ENCODE data around the gene IL36RN. TPM values are rescaled to one million over a fixed set of nuclear protein-coding genes. Genes with fewer than 3 reads are reported as not detected.

Gene IL36RN
- total and polyA plus RNA-seq, 4 donors = not detected

DNA sequence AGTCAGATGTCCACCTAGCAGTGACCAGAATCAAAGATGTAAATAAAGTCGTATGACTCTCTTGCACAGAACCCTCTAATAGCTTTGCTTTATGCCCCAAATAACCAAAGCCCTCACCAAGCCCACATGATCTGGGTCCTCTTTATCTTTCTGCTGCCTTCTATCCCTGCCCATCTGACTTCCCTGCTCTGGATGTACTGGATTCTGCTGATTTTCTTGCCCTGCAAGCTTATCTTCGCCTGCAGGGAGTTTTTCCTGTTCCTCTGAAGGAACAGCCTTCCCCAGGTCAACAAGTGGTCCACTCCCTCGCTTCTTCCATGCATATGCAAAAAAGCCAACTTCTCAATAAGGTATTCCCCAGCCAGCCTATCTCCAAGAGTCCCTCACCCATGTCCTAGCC is 25.0 kb upstream of the IL36RN start:
- Histone ChIP-seq H3K4me1 (ENCODE audit: control insufficient read depth in 4 of 4, insufficient read depth in 4 of 4, low read length in 3 of 4) (peaks cover 2 to 5% (median 2%) of the 10 kb centered on the region in 4 donors), H3K36me3 (ENCODE audit: control insufficient read depth in 4 of 4, insufficient read depth in 3 of 4, low read depth in 1 of 4, low read length in 3 of 4) (no peaks in the 10 kb centered on the region), H3K9ac (ENCODE audit: low read depth in 1 of 2, low read length in 2 of 2) (no peak overlapping the region), H3K4me3 (ENCODE audit: low read depth in 1 of 3, low read length in 3 of 3) (no peak overlapping the region), H3K9me3 (ENCODE audit: control insufficient read depth in 4 of 4, low read length in 3 of 4) (no peaks in the 10 kb centered on the region), H3K27me3 (ENCODE audit: control insufficient read depth in 4 of 4, insufficient read depth in 4 of 4, low read length in 3 of 4) (no peaks in the 10 kb centered on the region), H3K27ac (ENCODE audit: low read depth in 1 of 2, low read length in 2 of 2) (no peak overlapping the region)
- TF ChIP-seq, protein P1, sequence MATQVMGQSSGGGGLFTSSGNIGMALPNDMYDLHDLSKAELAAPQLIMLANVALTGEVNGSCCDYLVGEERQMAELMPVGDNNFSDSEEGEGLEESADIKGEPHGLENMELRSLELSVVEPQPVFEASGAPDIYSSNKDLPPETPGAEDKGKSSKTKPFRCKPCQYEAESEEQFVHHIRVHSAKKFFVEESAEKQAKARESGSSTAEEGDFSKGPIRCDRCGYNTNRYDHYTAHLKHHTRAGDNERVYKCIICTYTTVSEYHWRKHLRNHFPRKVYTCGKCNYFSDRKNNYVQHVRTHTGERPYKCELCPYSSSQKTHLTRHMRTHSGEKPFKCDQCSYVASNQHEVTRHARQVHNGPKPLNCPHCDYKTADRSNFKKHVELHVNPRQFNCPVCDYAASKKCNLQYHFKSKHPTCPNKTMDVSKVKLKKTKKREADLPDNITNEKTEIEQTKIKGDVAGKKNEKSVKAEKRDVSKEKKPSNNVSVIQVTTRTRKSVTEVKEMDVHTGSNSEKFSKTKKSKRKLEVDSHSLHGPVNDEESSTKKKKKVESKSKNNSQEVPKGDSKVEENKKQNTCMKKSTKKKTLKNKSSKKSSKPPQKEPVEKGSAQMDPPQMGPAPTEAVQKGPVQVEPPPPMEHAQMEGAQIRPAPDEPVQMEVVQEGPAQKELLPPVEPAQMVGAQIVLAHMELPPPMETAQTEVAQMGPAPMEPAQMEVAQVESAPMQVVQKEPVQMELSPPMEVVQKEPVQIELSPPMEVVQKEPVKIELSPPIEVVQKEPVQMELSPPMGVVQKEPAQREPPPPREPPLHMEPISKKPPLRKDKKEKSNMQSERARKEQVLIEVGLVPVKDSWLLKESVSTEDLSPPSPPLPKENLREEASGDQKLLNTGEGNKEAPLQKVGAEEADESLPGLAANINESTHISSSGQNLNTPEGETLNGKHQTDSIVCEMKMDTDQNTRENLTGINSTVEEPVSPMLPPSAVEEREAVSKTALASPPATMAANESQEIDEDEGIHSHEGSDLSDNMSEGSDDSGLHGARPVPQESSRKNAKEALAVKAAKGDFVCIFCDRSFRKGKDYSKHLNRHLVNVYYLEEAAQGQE (IDR thresholded peaks at IDR 0.05) = no peak
- TF ChIP-seq, protein P2, sequence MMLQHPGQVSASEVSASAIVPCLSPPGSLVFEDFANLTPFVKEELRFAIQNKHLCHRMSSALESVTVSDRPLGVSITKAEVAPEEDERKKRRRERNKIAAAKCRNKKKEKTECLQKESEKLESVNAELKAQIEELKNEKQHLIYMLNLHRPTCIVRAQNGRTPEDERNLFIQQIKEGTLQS (IDR thresholded peaks at IDR 0.05) = no peak
- TF ChIP-seq JUND (IDR thresholded peaks at IDR 0.05) (no peak), FOXA1 (IDR thresholded peaks at IDR 0.05) (no peak), EGR1 (IDR thresholded peaks at IDR 0.05; ENCODE audit: low read depth in 2 of 2) (no peak), NR2F2 (IDR thresholded peaks at IDR 0.05) (no peak), RAD21 (IDR thresholded peaks at IDR 0.05) (no peak), RXRA (IDR thresholded peaks at IDR 0.05) (no peak), HNF4A (conservative IDR thresholded peaks at IDR 0.05) (no peak), FOXA2 (IDR thresholded peaks at IDR 0.05) (no peak)
- TF ChIP-seq, protein P3, sequence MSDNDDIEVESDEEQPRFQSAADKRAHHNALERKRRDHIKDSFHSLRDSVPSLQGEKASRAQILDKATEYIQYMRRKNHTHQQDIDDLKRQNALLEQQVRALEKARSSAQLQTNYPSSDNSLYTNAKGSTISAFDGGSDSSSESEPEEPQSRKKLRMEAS (IDR thresholded peaks at IDR 0.05) = no peak
- no peak for DNase-seq (ENCODE audit: low spot score)
- 86% methylated on average over 3 of the region's 3 CpGs for WGBS

DNA sequence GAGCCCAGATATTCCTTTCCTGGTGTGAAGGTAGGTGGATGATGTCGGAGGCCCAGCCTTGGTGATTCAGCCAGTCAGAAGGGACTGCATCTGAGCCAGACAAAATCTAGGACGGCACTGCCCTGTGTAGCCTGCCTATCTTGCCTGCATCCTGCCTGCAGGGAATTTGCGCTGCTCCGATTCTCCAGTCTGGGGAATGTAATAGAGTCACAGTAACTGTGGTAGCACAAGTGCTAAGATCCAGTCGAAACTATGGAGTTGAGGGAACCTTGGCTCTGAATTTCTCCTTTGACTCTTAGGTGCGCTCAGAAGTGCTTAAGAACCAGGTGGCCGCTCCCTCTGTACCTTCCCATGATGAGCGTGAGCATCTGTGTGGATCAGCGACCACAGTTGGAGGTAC is 22.2 kb upstream of the IL36RN start:
- no peak for DNase-seq (ENCODE audit: low spot score)
- Histone ChIP-seq H3K27me3 (ENCODE audit: control insufficient read depth in 4 of 4, insufficient read depth in 4 of 4, low read length in 3 of 4) (no peaks in the 10 kb centered on the region), H3K36me3 (ENCODE audit: control insufficient read depth in 4 of 4, insufficient read depth in 3 of 4, low read depth in 1 of 4, low read length in 3 of 4) (no peaks in the 10 kb centered on the region), H3K9me3 (ENCODE audit: control insufficient read depth in 4 of 4, low read length in 3 of 4) (no peaks in the 10 kb centered on the region), H3K27ac (ENCODE audit: low read depth in 1 of 2, low read length in 2 of 2) (no peak overlapping the region), H3K4me1 (ENCODE audit: control insufficient read depth in 4 of 4, insufficient read depth in 4 of 4, low read length in 3 of 4) (peaks cover 3 to 16% (median 12%) of the 10 kb centered on the region in 4 donors), H3K4me3 (ENCODE audit: low read depth in 1 of 3, low read length in 3 of 3) (no peak overlapping the region), H3K9ac (ENCODE audit: low read depth in 1 of 2, low read length in 2 of 2) (no peak overlapping the region)
- no peak for TF ChIP-seq HNF4A (conservative IDR thresholded peaks at IDR 0.05)
- no peak for TF ChIP-seq RXRA (IDR thresholded peaks at IDR 0.05)
- TF ChIP-seq TAF1 (conservative IDR thresholded peaks at IDR 0.05) = no peak
- WGBS = 96% methylated on average over 9 of the region's 9 CpGs

DNA sequence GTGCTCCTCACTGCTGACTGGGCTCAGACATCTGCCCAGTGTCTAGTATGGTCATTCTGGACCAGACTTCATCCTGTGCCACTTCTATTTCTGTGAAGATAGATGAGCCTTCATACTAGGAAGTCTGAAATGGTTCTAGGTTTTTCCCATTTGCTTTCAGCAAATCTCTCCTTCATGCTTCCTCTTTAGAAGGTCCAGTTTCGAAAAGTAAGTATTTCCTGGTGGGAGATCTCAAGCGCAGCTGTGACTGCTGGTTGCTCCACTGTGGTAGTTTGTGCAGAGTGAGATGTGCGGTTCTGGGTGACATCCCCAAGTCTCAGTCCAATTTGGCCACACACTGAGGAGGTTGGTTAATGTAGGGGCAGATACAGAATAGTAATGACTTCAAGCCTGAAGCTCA is 20.7 kb upstream of the IL36RN start:
- H3K27ac ChIP-seq (ENCODE audit: low read depth in 1 of 2, low read length in 2 of 2) = no peak overlapping the region
- 89% methylated on average over 3 of the region's 3 CpGs for WGBS

More for the DNA sequence above, 20.7 kb upstream of the IL36RN start:
- Histone ChIP-seq H3K9me3 (ENCODE audit: control insufficient read depth in 4 of 4, low read length in 3 of 4) (no peaks in the 10 kb centered on the region), H3K4me1 (ENCODE audit: control insufficient read depth in 4 of 4, insufficient read depth in 4 of 4, low read length in 3 of 4) (peaks cover 3 to 16% (median 12%) of the 10 kb centered on the region in 4 donors), H3K27me3 (ENCODE audit: control insufficient read depth in 4 of 4, insufficient read depth in 4 of 4, low read length in 3 of 4) (no peaks in the 10 kb centered on the region), H3K4me3 (ENCODE audit: low read depth in 1 of 3, low read length in 3 of 3) (no peak overlapping the region), H3K9ac (ENCODE audit: low read depth in 1 of 2, low read length in 2 of 2) (no peak overlapping the region), H3K36me3 (ENCODE audit: control insufficient read depth in 4 of 4, insufficient read depth in 3 of 4, low read depth in 1 of 4, low read length in 3 of 4) (no peaks in the 10 kb centered on the region)
- no peak for DNase-seq (ENCODE audit: low spot score)
- TF ChIP-seq EGR1 (IDR thresholded peaks at IDR 0.05; ENCODE audit: low read depth in 2 of 2) = no peak
- TF ChIP-seq JUND (IDR thresholded peaks at IDR 0.05) = no peak
- no peak for TF ChIP-seq GABPA (IDR thresholded peaks at IDR 0.05 in 1 of 2, conservative IDR thresholded peaks at IDR 0.05 in 1 of 2)
- TF ChIP-seq, protein P2 (IDR thresholded peaks at IDR 0.05) = no peak
- no peak for TF ChIP-seq NR2F2 (IDR thresholded peaks at IDR 0.05)
- no peak for TF ChIP-seq YY1 (IDR thresholded peaks at IDR 0.05)
- TF ChIP-seq, protein P4, sequence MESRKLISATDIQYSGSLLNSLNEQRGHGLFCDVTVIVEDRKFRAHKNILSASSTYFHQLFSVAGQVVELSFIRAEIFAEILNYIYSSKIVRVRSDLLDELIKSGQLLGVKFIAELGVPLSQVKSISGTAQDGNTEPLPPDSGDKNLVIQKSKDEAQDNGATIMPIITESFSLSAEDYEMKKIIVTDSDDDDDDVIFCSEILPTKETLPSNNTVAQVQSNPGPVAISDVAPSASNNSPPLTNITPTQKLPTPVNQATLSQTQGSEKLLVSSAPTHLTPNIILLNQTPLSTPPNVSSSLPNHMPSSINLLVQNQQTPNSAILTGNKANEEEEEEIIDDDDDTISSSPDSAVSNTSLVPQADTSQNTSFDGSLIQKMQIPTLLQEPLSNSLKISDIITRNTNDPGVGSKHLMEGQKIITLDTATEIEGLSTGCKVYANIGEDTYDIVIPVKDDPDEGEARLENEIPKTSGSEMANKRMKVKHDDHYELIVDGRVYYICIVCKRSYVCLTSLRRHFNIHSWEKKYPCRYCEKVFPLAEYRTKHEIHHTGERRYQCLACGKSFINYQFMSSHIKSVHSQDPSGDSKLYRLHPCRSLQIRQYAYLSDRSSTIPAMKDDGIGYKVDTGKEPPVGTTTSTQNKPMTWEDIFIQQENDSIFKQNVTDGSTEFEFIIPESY (IDR thresholded peaks at IDR 0.05) = no peak
- TF ChIP-seq TAF1 (conservative IDR thresholded peaks at IDR 0.05) = no peak
- TF ChIP-seq HNF4G (IDR thresholded peaks at IDR 0.05) = no peak
- TF ChIP-seq RXRA (IDR thresholded peaks at IDR 0.05) = no peak
- TF ChIP-seq, protein P3 (IDR thresholded peaks at IDR 0.05) = no peak
- no peak for TF ChIP-seq HNF4A (conservative IDR thresholded peaks at IDR 0.05)
- TF ChIP-seq, protein P5, sequence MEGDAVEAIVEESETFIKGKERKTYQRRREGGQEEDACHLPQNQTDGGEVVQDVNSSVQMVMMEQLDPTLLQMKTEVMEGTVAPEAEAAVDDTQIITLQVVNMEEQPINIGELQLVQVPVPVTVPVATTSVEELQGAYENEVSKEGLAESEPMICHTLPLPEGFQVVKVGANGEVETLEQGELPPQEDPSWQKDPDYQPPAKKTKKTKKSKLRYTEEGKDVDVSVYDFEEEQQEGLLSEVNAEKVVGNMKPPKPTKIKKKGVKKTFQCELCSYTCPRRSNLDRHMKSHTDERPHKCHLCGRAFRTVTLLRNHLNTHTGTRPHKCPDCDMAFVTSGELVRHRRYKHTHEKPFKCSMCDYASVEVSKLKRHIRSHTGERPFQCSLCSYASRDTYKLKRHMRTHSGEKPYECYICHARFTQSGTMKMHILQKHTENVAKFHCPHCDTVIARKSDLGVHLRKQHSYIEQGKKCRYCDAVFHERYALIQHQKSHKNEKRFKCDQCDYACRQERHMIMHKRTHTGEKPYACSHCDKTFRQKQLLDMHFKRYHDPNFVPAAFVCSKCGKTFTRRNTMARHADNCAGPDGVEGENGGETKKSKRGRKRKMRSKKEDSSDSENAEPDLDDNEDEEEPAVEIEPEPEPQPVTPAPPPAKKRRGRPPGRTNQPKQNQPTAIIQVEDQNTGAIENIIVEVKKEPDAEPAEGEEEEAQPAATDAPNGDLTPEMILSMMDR (IDR thresholded peaks at IDR 0.05; ENCODE audit: low read depth, low read length, missing input control) = no peak

All from liver (tissue), 9 donors.